K562 (cell line): ENCODE results near the gene MXD3. TPM values are rescaled to one million over a fixed set of nuclear protein-coding genes. Genes with fewer than 3 reads are reported as not detected.

Source experiments
- ATAC-seq: fragments of 200-7000 bp; cut with Tn5 transposase; 3 replicates; pipeline ENCODE4 v1.9.1; 2020; ENCODE audit warnings: moderate library complexity
- BruUV-seq: library from RNA; stranded (reverse); fragments of 400-500 nt; replicated peaks from 2 replicates; lab custom pipeline; 2021; lab: Mats Ljungman, UMichigan
- CTCF ChIA-PET: fragments of 300-600 bp; formaldehyde crosslinking; extraction: SDS; loops from one replicate; lab custom pipeline; 2021; ENCODE audit warnings: low intra/inter-chr PET ratio; lab: Yijun Ruan, JAX
- POLR2A ChIA-PET: fragments of 300-600, 350-650 bp; sonication (Branson Sonifier 250); formaldehyde crosslinking; extraction: SDS; loops from one replicate; lab custom pipeline; 2021; ENCODE audit warnings: antibody characterized with exemption, inconsistent platforms; lab: Yijun Ruan, JAX
- DNase-seq, 4 experiments: peaks; one replicate each; pipeline versions ENCODE4 v3.0.0 to v3.0.0-alpha.2; 2011 to 2018; ENCODE audit warnings: low spot score in 3 of 4, mixed read lengths in 3 of 4; ENCODE audit errors: extremely low read depth in 1 of 4
- FAIRE-seq: peaks from 2 replicates; lab custom pipeline; 2011; peaks lifted over from hg19 to GRCh38; lab: Jason Lieb, UNC
- H2AFZ ChIP-seq: 2 replicates; pipeline ENCODE4 v1.6.0; 2011; ENCODE audit warnings: low read depth, low read length, control low read depth, inconsistent platforms
- H3K27ac ChIP-seq: fragments of 200-600 bp; 3 replicates; pipeline ENCODE4 v1.8.0; 2011; ENCODE audit warnings: low read depth, mild to moderate bottlenecking, control low read depth, inconsistent platforms, low read length, moderate library complexity, mixed read lengths; ENCODE audit errors: extremely low read depth
- H3K27me3 ChIP-seq, 2 experiments: fragments of 300-600 bp in 1 of 2; 2 replicates in 1 of 2; 3 replicates in 1 of 2; pipeline versions ENCODE4 v1.6.0 to v1.8.0; 2011; ENCODE audit warnings: inconsistent platforms in 2 of 2, low read length in 2 of 2, mild to moderate bottlenecking in 1 of 2, mixed read lengths in 1 of 2, moderate library complexity in 1 of 2; ENCODE audit not compliant: control insufficient read depth in 2 of 2, insufficient read depth in 2 of 2
- H3K36me3 ChIP-seq: fragments of 300-600 bp; 3 replicates; pipeline ENCODE4 v1.8.0; 2011; ENCODE audit warnings: mild to moderate bottlenecking, low read length, inconsistent platforms; ENCODE audit not compliant: control insufficient read depth, insufficient read depth
- H3K4me1 ChIP-seq, 2 experiments: fragments of 200-600 bp in 1 of 2; replicated peaks in 1 of 2; 2 replicates in 1 of 2; 3 replicates in 1 of 2; pipeline versions ENCODE4 v1.5.1 to v1.8.0; 2011; ENCODE audit warnings: inconsistent platforms in 2 of 2, low read length in 2 of 2, mild to moderate bottlenecking in 1 of 2, mixed read lengths in 1 of 2, moderate library complexity in 1 of 2; ENCODE audit not compliant: control insufficient read depth in 2 of 2, insufficient read depth in 2 of 2
- H3K4me2 ChIP-seq: 2 replicates; pipeline ENCODE4 v1.6.1; 2011; ENCODE audit warnings: low read length, control low read depth, inconsistent platforms, mixed read lengths; ENCODE audit not compliant: insufficient read depth
- H3K4me3 ChIP-seq: fragments of 200-600 bp; sonication (generic), shearing (Covaris generic); 2 replicates; pipeline ENCODE4 v1.5.1; 2016; ENCODE audit warnings: control low read depth, inconsistent platforms
- H3K79me2 ChIP-seq: fragments of 200-600 bp; 3 replicates; pipeline ENCODE4 v1.8.0; 2011; ENCODE audit warnings: low read length, inconsistent platforms; ENCODE audit not compliant: control insufficient read depth, insufficient read depth
- H3K9ac ChIP-seq, 2 experiments: 2 replicates each; pipeline versions ENCODE4 v1.6.0 to v1.6.1; 2011; ENCODE audit warnings: low read depth in 2 of 2, low read length in 2 of 2, control low read depth in 1 of 2, inconsistent platforms in 1 of 2, mild to moderate bottlenecking in 1 of 2, mixed read lengths in 1 of 2; ENCODE audit not compliant: insufficient read depth in 1 of 2
- H3K9me1 ChIP-seq: one replicate; pipeline ENCODE4 v1.6.0; 2011; ENCODE audit warnings: inconsistent platforms, mild to moderate bottlenecking, low read length, moderate library complexity; ENCODE audit not compliant: control insufficient read depth, insufficient read depth
- H3K9me3 ChIP-seq: replicated peaks from 2 replicates; pipeline ENCODE4 v1.5.1; 2011; ENCODE audit warnings: low read depth, low read length, inconsistent platforms; ENCODE audit not compliant: control insufficient read depth, insufficient read depth
- H4K20me1 ChIP-seq: replicated peaks from 2 replicates; pipeline ENCODE4 v1.6.1; 2011; ENCODE audit warnings: low read length, inconsistent platforms, mixed read lengths; ENCODE audit not compliant: control insufficient read depth, insufficient read depth
- ETS2 ChIP-seq: IDR thresholded peaks from 2 replicates; pipeline ENCODE4 v1.6.1; 2016; ENCODE audit warnings: borderline replicate concordance, missing genetic modification characterization, mild to moderate bottlenecking, moderate library complexity, missing compliant biosample characterization; ENCODE audit not compliant: poor library complexity, severe bottlenecking
- HDAC2 ChIP-seq: fragments of 450-650 bp; IDR thresholded peaks from 2 replicates; pipeline ENCODE4 v1.6.1; 2016; ENCODE audit warnings: mild to moderate bottlenecking
- HOXB6 ChIP-seq: fragments of 250-450 bp; sonication (Bioruptor Pico); IDR thresholded peaks from 2 replicates; pipeline ENCODE4 v1.5.1; 2022; ENCODE audit warnings: mild to moderate bottlenecking, borderline replicate concordance
- ZNF239 ChIP-seq: fragments of 250-450 bp; sonication (Bioruptor Pico); IDR thresholded peaks from 2 replicates; pipeline ENCODE4 v1.4.0; 2020; ENCODE audit warnings: mild to moderate bottlenecking
- ZNF512 ChIP-seq: IDR thresholded peaks from 2 replicates; pipeline ENCODE4 v1.6.1; 2016; ENCODE audit warnings: missing genetic modification characterization, missing compliant biosample characterization
- WGBS: fragments of 100-300 bp; shearing (Covaris generic); methylation state at CpG from one replicate; pipeline ENCODE4 v1.1.6; 2016; ENCODE audit warnings: low coverage, mixed read lengths; ENCODE audit not compliant: insufficient coverage; ENCODE audit errors: missing lambda C conversion rate; 5-methylcytosine and 5-hydroxymethylcytosine counted together
- in situ Hi-C: fragments of 300-500 bp; cut with MboI; formaldehyde crosslinking; loops from 4 replicates; pipeline ENCODE4 v1.15.0; 2018; ENCODE audit warnings: inconsistent platforms, mixed read lengths
- intact Hi-C: fragments of 100-400 bp; cut with micrococcal nuclease; formaldehyde crosslinking; loops from 2 replicates; pipeline ENCODE4 v1.14.2; 2022
- polyA plus RNA-seq, 8 experiments: library from polyadenylated mRNA; depleted of rRNA in 4 of 8; stranded (reverse) in 5 of 8; unstranded in 3 of 8; fragments of >200 nt; fragmentation: Nextera tagmentation in 2 of 8; fragmentation: Illumina TruSeq in 1 of 8; extraction: Ambion mirVana in 2 of 8; extraction: Trizol in 1 of 8; gene quantifications; 2 replicates each; pipeline versions ENCODE4 v1.2.1 to v1.2.3, GENCODE V29; 2011 to 2014; ENCODE audit warnings: inconsistent platforms in 1 of 8, missing spikeins in 1 of 8
- total RNA-seq, 7 experiments: library from RNA; depleted of rRNA in 6 of 7; stranded (reverse); fragments of >200 nt in 6 of 7; fragmentation: Illumina TruSeq in 2 of 7; extraction: Trizol in 2 of 7; gene quantifications; 2 replicates each; pipeline versions ENCODE4 v1.2.1 to v1.2.3, GENCODE V29; 2011 to 2021; ENCODE audit warnings: low replicate concordance in 1 of 7

Gene MXD3
- total and polyA plus RNA-seq, 9 of the 15 experiments (the other 6 are each of a cell fraction or from before 2014, with no cell fraction given): 0.28 to 24.8 (median 4.5) TPM

GRCh38 chr5:177261510-177261909 lies 50.2 kb downstream of the MXD3 start:
- Histone ChIP-seq H3K79me2 (no peaks in the 10 kb centered on the region), H3K9ac (no peak overlapping the region), H3K4me1 (no peaks in the 10 kb centered on the region), H3K9me1 (no peaks in the 10 kb centered on the region), H3K4me3 (no peak overlapping the region), H2AFZ (no peak overlapping the region), H3K4me2 (no peak overlapping the region), H4K20me1 (no peaks in the 10 kb centered on the region), H3K36me3 (peaks cover 85% of the 10 kb centered on the region), H3K27me3 (no peaks in the 10 kb centered on the region), H3K27ac (no peak overlapping the region), H3K9me3 (no peaks in the 10 kb centered on the region)
- DNase-seq (no peak), FAIRE-seq (no peak), ATAC-seq (no peak)
- intact Hi-C loops (no loop called here), in situ Hi-C loops (no loop called here)
- 67% methylated on average over 1 of the region's 1 CpG for WGBS
- BruUV-seq: no TSS peak
- ChIA-PET POLR2A (no interaction called here), CTCF (no interaction called here)
- no peak for TF ChIP-seq HDAC2
- no peak for TF ChIP-seq ETS2 (tag)
- TF ChIP-seq ZNF239 (CRISPR knock-in tag): no peak
- no peak for TF ChIP-seq ZNF512 (tag)
- TF ChIP-seq HOXB6 (CRISPR knock-in tag): no peak
